ENCODE measurements around the gene CPT1A. TPM values are rescaled to one million over a fixed set of nuclear protein-coding genes. Genes with fewer than 3 reads are reported as not detected.
"Not testable (repeated sequence)": the region's sequence is repeated elsewhere in the genome, so short reads cannot be mapped to it uniquely, and the experiment has no call there.

Gene CPT1A
- total RNA-seq, 1 donor from 2014 or later, result 76.3 TPM

DNA sequence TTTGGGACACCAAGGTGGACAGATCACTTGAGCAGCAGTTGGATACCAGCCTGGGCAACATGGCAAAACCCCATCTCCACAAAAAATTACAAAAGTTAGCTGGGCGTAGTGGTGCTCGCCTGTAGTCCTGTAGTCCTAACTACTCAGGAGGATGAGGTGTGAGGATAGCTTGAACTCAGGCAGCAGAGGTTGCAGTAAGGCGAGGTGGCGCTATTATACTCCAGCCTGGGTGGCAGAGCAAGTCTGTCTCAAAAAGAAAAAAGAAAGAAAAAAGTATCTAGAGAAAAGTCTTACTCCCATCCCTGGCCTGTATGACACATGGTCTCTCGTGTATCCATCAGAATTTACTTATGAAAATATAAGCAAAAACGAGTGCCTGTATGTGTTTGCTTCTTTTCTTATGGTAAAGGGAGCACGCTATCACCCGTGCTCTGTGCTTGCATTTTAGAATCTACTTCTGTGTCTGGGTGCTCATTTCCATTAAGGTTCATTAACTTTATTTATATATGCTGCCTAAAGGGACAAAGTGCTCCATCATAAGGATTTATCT, 15.4 kb upstream of the CPT1A start:
- no peak overlapping the region for H3K4me3 ChIP-seq
- no peaks in the 10 kb centered on the region for H3K36me3 ChIP-seq
- TF ChIP-seq, protein P1, sequence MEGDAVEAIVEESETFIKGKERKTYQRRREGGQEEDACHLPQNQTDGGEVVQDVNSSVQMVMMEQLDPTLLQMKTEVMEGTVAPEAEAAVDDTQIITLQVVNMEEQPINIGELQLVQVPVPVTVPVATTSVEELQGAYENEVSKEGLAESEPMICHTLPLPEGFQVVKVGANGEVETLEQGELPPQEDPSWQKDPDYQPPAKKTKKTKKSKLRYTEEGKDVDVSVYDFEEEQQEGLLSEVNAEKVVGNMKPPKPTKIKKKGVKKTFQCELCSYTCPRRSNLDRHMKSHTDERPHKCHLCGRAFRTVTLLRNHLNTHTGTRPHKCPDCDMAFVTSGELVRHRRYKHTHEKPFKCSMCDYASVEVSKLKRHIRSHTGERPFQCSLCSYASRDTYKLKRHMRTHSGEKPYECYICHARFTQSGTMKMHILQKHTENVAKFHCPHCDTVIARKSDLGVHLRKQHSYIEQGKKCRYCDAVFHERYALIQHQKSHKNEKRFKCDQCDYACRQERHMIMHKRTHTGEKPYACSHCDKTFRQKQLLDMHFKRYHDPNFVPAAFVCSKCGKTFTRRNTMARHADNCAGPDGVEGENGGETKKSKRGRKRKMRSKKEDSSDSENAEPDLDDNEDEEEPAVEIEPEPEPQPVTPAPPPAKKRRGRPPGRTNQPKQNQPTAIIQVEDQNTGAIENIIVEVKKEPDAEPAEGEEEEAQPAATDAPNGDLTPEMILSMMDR (IDR thresholded peaks at IDR 0.05), result no peak
- DNase-seq (ENCODE audit: low spot score in 2 of 2), result no peak
- H3K4me1 ChIP-seq, result peaks cover 5 to 13% of the 10 kb centered on the region in 2 donors
- intact Hi-C loops (cut with DNase I), result no loop called here
- no peak overlapping the region for H3K27ac ChIP-seq
- no peaks in the 10 kb centered on the region for H3K9me3 ChIP-seq
- H3K27me3 ChIP-seq, result no peaks in the 10 kb centered on the region

DNA sequence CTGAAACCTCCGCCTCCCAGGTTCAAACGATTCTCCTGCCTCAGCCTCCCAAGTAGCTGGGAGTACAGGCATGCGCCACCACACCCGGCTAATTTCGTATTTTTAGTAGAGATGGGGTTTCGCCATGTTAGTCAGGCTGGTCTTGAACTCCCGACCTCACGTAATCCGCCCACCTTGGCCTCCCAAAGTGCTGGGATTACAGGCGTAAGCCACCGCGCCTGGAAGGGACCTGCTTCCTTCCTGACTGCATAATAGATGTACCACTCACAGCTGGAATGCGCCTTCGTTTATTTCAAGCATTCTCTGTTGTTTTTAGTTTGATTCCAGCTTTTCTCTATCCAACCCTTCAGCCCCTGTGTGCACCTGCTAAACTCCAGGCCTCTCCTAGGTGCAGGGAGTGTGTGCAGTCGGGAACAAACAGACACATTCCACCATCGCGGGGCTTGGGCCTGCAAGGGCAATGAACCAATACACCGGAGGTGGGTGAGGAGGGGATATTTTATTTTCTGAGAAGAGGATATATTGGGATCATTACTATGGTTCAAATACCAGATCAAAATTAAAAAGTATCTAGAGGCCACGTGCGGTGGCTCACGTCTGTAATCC, 14.8 kb upstream of the CPT1A start:
- H3K9me3 ChIP-seq; intact Hi-C loops (cut with DNase I); H3K27me3 ChIP-seq; H3K4me3 ChIP-seq; DNase-seq (ENCODE audit: low spot score in 2 of 2); H3K27ac ChIP-seq; H3K36me3 ChIP-seq: not testable (repeated sequence)
- H3K4me1 ChIP-seq, result peaks cover 5 to 13% of the 10 kb centered on the region in 2 donors

DNA sequence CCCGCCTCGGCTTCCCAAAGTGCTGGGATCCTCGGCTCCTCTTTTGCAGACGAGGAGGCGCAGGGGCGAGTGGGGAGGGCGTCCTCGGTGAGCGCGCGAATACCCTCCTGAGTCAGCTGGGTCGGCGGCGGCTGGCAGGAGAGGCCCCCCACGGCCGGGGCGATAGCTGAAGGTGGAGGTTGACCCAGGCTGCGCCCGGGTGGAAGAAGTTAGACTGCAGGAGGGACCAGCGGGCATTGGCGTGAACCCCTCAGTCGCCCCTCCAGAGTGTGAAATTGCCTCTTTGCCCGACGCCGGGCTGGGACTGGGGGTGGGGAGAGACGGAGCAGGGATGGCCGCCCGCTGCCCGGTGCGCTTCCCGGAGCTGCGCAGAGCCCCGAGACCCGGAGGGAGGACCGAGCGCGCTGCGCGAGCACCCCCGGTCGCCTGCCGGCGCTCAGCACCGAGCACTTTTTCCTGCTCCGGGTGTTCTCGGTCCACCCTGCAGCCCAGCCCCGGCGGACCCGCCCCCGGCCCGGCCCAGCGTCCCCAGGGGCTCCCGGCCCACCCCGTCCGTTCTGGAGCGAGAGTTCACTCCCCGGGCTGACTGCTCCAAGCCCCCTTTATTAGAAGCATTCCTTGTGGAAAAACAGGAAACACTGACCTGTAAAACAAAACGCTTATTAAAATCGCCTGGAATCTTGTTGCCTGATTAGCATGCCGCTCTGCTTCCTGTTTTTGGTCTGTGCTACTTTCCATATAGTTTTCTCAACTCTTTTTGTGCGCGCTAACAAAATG, 13.7 kb upstream of the CPT1A start:
- intact Hi-C loops (cut with DNase I), result no loop called here
- H3K27ac ChIP-seq, result no peak overlapping the region
- no peak for DNase-seq (ENCODE audit: low spot score in 2 of 2)
- no peaks in the 10 kb centered on the region for H3K36me3 ChIP-seq
- no peaks in the 10 kb centered on the region for H3K27me3 ChIP-seq
- H3K4me3 ChIP-seq, result peak overlapping the region; percentile 59 to 65
- peaks cover 5 to 13% of the 10 kb centered on the region in 2 donors for H3K4me1 ChIP-seq
- TF ChIP-seq, protein P1 (IDR thresholded peaks at IDR 0.05), result no peak
- H3K9me3 ChIP-seq, result no peaks in the 10 kb centered on the region

DNA sequence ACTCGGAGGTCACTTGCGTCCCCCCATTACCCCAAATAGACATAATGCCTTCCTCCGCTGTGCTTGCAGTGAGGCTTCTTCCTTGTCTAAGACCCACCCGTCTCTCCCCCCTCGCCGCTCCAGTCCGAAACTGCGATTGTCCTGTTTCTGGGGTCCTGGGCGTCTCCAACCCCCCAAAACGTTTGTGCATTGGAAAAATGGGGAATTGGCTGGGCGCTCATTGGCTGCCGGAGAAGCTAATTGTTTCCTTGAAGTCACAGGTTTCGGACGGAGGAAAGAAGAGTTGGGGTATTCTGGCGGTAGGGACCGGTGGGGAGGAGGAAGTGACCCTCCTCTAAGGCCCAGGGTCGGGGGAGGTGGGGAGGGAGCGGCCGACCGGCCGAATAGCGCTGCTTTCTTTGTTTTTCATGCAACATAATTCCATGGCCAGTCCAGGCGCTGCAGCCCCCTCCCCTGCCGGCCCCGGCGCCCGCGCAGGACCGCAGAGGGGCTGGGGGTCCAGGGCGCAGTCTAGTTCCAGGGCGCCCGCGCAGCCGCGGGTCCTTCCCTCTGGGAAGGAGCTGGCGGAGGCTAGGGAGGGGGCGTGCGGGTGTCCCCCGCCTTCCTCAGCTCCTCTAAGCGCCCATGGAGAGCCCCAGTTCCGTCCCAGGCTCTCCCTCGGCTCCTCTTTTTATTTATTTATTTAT, 12.7 kb upstream of the CPT1A start:
- TF ChIP-seq, protein P1 (IDR thresholded peaks at IDR 0.05), result no peak
- Histone ChIP-seq H3K4me1 (peaks cover 5 to 13% of the 10 kb centered on the region in 2 donors), H3K4me3 (peak overlapping the region; percentile 59 to 65), H3K27me3 (no peaks in the 10 kb centered on the region), H3K36me3 (no peaks in the 10 kb centered on the region), H3K27ac (no peak overlapping the region), H3K9me3 (no peaks in the 10 kb centered on the region)
- DNase-seq (ENCODE audit: low spot score in 2 of 2), result no peak
- intact Hi-C loops (cut with DNase I), result no loop called here

DNA sequence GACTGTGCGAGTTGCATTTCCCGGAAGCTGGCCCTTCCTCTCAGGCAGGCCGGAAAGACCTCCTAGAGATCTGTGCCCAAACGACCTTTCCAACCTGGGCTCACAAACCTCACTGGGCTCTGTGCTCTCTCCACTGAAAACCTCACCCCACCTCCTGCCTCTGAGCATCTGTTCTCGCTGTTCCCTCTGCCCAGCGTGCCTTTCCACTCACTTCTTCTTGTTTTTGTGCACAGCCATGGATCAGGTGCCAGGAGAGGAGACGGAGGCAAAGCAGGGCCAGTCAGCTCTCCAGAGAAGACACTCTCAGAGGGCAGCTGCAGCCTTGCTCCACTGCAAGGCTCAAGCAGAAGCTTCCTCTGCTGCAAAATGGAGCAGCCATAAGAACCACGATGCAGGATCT, 10.9 kb upstream of the CPT1A start:
- TF ChIP-seq, protein P1 (IDR thresholded peaks at IDR 0.05), result no peak
- H3K4me3 ChIP-seq, result no peak overlapping the region
- no peak overlapping the region for H3K27ac ChIP-seq
- no peaks in the 10 kb centered on the region for H3K9me3 ChIP-seq
- peaks cover 5 to 13% of the 10 kb centered on the region in 2 donors for H3K4me1 ChIP-seq
- no peaks in the 10 kb centered on the region for H3K36me3 ChIP-seq
- intact Hi-C loops (cut with DNase I), result no loop called here
- H3K27me3 ChIP-seq, result no peaks in the 10 kb centered on the region
- no peak for DNase-seq (ENCODE audit: low spot score in 2 of 2)

DNA sequence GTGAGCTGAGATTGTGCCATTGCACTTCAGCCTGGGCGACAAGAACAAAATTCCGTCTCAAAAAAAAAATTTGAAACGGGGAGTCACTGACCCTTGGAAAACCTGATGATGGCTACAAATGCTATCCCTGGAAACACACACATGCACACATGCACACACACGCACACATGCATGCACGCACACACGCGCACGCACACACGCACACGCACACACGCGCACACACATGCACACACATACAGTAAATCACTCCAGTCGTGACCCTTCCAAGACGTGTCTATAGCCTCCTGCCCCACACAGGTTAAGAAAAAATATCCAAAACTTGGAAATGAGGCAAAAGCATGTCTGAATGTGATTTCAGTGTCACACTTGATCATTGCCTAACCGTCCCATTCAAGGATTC, 6.7 kb upstream of the CPT1A start:
- Histone ChIP-seq H3K4me3 (no peak overlapping the region), H3K36me3 (no peaks in the 10 kb centered on the region), H3K4me1 (peaks cover 0 to 19% of the 10 kb centered on the region in 2 donors), H3K27me3 (no peaks in the 10 kb centered on the region), H3K27ac (no peak overlapping the region), H3K9me3 (no peaks in the 10 kb centered on the region)
- intact Hi-C loops (cut with DNase I), result no loop called here
- no peak for DNase-seq (ENCODE audit: low spot score in 2 of 2)
- TF ChIP-seq, protein P1 (IDR thresholded peaks at IDR 0.05), result no peak

All from ascending aorta (tissue), 2 donors.